Upper lobe of left lung (tissue), 4 donors: ENCODE measurements around the gene MALRD1.

ENCODE experiments used
- POLR2A ChIP-seq, 4 donors: fragments of 450-650 bp; IDR thresholded peaks; one replicate each; pipeline ENCODE4 v1.5.1; 2016 to 2017; ENCODE audit warnings: antibody characterized with exemption in 4 of 4, mild to moderate bottlenecking in 2 of 4
- TF ChIP-seq, protein P1 (sequence below), 6 experiments: fragments of 450-650 bp in 4 of 6; fragments of 200-600 bp in 2 of 6; sonication (generic) in 2 of 6; IDR thresholded peaks; one replicate each; pipeline ENCODE4 v1.5.1; 2016 to 2019; ENCODE audit warnings: antibody characterized with exemption in 6 of 6

GRCh38 chr10:19634163-19634562 is 585.6 kb downstream of the MALRD1 start:
- TF ChIP-seq, protein P1, sequence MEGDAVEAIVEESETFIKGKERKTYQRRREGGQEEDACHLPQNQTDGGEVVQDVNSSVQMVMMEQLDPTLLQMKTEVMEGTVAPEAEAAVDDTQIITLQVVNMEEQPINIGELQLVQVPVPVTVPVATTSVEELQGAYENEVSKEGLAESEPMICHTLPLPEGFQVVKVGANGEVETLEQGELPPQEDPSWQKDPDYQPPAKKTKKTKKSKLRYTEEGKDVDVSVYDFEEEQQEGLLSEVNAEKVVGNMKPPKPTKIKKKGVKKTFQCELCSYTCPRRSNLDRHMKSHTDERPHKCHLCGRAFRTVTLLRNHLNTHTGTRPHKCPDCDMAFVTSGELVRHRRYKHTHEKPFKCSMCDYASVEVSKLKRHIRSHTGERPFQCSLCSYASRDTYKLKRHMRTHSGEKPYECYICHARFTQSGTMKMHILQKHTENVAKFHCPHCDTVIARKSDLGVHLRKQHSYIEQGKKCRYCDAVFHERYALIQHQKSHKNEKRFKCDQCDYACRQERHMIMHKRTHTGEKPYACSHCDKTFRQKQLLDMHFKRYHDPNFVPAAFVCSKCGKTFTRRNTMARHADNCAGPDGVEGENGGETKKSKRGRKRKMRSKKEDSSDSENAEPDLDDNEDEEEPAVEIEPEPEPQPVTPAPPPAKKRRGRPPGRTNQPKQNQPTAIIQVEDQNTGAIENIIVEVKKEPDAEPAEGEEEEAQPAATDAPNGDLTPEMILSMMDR (IDR thresholded peaks at IDR 0.05) = no peak
- no peak for TF ChIP-seq POLR2A (IDR thresholded peaks at IDR 0.05)
